DMS79 treated with DMSO at 0.1 percent for 48 hours (cell line): ENCODE data around the gene SEMA4B.
A peak's percentile ranks its signal among the peaks of the same experiment; 100 is the strongest.
"Not testable (repeated sequence)": the region's sequence is repeated elsewhere in the genome, so short reads cannot be mapped to it uniquely, and the experiment has no call there.

Experiments
- DNase-seq: peaks from one replicate; lab custom pipeline; 2025; lab: John Stamatoyannopoulos, UW

SEMA4B gene, protein sequence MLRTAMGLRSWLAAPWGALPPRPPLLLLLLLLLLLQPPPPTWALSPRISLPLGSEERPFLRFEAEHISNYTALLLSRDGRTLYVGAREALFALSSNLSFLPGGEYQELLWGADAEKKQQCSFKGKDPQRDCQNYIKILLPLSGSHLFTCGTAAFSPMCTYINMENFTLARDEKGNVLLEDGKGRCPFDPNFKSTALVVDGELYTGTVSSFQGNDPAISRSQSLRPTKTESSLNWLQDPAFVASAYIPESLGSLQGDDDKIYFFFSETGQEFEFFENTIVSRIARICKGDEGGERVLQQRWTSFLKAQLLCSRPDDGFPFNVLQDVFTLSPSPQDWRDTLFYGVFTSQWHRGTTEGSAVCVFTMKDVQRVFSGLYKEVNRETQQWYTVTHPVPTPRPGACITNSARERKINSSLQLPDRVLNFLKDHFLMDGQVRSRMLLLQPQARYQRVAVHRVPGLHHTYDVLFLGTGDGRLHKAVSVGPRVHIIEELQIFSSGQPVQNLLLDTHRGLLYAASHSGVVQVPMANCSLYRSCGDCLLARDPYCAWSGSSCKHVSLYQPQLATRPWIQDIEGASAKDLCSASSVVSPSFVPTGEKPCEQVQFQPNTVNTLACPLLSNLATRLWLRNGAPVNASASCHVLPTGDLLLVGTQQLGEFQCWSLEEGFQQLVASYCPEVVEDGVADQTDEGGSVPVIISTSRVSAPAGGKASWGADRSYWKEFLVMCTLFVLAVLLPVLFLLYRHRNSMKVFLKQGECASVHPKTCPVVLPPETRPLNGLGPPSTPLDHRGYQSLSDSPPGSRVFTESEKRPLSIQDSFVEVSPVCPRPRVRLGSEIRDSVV

GRCh38 chr15:90201130-90201943 lies at the start of gene SEMA4B:
Gene SEMA4B, plus strand, starts transcription at chr15:90201330. Its CDS starts 249 bp downstream, at chr15:90201579.
- DNase-seq = peak; percentile 10

DNA sequence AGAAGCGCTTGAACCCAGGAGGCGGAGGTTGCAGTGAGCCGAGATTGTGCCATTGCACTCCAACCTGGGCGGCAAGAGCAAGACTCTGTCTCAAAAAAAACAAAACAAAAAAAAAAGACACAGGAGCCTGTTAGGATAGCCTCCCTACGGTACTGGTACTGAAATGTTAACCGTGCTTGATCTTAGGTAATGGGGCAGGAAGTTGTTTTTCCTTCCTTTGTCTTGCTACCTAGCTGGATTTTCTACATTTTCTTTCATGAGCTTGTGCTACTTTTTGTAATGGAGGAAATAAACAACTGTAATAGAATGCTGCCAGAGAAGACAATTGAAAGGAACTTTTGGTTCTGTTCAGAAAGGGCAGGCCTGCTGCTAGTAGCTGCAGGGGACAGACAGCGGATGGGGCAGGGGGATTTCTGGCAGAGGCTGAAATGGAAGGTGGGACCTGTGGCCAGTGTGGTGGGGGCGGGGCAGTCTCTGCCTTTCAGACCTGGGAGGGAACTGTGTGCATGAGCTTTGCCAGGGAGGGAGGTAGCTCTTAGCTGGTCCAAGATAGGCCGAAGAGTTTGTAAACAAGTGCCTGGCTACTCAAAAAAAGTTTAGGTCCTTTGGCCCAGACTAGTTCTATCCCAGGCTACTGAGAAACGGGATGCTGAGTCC lies 49.0 kb upstream of the SEMA4B start:
- DNase-seq = no peak

DNA sequence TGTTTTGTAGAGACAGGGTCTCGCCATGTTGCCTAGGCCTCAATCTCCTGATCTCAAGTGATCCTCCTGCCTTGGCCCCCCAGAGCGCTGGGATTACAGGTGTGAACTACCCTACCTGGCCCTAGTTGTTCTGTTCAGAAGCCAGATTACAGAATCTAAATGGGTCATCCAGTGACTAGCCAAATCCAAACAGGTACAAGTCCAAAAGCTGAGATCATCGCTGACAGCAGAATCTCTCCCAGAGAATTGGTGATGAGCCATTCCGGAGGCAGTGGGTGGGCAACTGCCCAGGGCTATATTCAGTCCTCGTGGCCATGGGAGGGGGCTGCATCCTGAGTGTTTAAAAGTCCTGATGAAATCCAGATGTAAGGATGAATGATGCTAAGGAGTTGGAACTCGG lies 47.5 kb upstream of the SEMA4B start:
- no peak for DNase-seq

GRCh38 chr15:90154246-90154645 lies 46.9 kb upstream of the SEMA4B start:
- DNase-seq = no peak

- DNase-seq = no peak
Measured at GRCh38 chr15:90154861-90155626, 46.1 kb upstream of the SEMA4B start.

DNA sequence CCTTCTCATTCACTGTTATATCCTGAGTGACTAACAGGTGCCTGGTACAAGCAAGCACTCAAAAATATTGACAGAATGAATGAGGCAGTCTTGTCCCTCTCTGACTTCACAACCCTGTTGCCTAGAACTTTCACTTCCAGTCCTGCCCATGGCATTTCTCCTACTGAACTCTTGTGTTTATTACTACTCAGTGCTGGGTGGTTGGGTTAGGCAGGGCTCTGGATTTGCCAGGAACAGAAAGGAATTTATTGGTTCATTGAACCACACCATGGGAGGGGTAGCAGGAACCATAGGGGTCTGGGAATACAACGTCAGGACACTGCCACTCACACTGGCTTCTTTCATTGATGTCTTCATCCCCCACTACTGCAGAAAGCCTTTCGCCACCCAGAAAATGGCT lies 41.9 kb upstream of the SEMA4B start:
- DNase-seq = no peak

DNA sequence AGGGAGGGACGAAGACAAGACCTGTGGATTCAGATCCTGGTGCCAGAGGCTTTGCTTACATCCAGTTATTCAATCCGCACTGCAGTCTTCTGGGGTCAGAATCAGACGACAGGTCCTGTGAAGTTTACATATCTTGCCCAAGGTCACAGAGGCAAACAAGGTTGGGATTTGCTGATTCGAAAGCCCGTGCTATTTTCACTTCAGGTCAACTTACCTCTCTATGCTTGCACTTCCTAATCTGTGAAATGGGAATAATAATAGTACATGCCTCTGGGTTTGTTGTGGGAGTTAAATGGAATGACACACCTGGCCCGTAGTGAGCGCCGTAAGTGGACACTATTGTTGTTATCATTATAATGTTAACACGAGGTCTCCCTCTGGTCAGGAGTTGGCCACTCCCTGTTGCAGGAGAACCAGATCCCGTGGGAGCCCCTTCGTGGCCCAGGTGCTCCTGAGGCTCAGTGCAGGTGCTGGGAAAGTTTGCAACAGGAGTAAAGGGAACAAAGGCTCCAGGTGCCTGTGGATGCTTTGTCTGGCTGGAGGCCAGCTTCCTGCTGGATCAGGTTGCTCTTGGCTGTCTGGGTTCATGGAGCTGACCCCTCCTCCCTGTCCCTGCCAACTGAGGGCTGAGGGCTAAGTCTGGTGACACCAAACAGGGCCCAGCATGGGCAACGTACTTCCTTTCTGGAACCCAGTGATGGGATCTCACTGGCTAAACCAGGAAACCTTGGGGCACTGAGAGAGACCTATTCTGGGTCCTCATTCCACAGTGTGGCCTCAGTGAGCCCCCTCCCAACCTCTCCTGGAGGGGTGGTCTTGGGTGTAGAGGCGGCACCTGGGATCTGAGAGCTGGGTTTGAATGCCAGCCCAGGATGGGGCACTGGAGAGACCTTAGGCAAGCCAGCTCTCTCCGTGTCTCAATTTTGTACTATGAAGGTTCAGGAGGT lies 40.1 kb upstream of the SEMA4B start:
- DNase-seq = peak; percentile 63

DNA sequence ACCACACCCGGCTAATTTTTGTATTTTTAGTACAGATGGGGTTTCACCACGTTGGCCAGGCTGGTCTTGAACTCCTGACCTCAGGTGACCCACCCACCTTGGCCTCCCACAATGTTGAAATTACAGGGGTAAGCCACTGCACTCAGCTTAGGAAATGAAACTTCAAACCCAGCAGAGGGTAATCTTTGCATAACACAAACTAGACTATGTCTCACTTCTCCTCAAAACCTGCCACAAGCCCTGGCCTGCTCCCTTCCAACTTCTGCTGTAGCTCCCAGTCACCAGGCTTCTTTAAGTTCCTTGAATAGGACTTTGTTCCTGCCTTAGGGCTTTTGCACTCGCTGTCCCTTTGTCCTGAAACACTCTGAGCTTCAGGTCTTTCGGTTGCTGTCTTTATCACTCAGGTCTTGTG lies 39.2 kb upstream of the SEMA4B start:
- no peak for DNase-seq

DNA sequence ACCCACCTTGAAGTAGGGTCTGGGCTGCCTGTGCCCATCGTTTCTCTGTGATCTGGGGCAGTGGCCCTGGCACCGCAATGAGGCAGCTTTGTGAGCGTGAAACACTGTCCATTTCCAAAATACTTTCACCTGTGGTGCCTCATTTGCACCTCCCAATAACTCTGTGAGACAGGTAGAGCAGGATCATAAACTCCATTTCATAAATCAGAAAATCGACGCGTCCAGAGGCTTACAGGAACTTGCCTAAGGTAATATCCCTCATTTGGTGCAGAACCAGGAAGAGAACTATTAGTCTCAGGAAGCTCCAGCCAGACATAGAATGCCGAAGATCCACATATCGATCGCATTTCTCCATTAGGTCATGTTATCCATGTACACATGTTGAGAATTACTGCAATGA lies 38.2 kb upstream of the SEMA4B start:
- no peak for DNase-seq

GRCh38 chr15:90164239-90164638 lies 36.9 kb upstream of the SEMA4B start:
- not testable (repeated sequence) for DNase-seq

GRCh38 chr15:90165157-90165556 lies 36.0 kb upstream of the SEMA4B start:
- no peak for DNase-seq

DNA sequence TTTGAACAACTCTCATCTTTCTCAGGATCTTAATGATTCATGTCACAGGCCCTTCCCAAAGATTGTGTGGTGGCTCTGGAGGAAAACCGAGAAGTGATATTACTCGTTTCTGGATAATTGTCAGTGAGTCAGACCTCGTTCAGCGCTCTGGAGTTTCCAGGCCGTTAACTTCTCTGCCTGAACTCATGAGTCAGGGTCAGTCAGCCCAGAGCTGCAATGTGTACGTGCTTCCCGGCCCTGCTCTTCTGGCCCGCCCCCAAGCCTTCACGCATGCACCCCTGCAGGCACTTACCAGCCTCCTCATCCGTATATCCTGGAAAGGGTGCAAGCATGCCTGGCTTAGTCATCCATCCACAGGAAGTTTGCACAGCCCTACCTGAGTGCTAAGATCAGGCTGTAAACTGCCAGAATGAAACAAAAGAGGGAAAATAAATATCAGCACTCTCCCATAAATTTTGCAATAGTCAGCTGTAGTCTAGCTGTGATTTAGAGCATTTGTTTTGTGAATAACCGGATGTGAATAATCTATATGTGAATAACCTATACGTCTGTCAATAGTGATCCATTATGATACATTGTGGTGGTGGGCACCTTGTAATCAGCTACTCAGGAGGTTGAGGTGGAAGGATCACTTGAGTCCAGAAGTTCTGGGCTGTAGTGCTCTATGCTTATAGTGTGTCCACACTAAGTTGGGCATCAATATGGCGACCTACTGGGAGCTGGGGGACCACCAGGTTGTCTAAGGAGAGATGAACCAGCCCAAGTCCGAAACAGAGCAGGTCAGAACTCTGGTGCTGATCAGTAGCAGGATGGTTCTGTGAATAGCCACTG lies 35.3 kb upstream of the SEMA4B start:
- DNase-seq = peak; percentile 76

GRCh38 chr15:90167121-90167520 lies 34.0 kb upstream of the SEMA4B start:
- DNase-seq = no peak

GRCh38 chr15:90171623-90172022 lies 29.5 kb upstream of the SEMA4B start:
- no peak for DNase-seq

DNA sequence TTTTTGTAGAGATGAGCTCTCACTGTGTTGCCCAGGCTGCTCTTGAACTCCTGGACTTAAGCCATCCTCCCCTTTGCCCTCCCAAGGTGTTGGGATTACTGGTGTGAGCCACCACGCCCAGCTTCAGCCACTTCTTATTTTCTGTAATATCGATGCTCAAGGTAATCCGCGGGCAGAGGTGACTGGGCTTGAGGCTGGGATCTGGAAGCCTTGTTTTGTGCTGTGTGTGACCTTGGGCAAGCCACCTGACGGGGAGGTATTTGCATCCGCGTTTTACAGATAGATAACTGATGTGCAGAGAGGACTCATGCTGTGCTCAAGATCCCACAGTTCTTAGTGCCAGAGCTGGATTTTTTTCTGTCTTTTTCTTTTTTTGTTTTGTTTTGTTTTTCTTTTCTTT lies 27.8 kb upstream of the SEMA4B start:
- DNase-seq = no peak

DNA sequence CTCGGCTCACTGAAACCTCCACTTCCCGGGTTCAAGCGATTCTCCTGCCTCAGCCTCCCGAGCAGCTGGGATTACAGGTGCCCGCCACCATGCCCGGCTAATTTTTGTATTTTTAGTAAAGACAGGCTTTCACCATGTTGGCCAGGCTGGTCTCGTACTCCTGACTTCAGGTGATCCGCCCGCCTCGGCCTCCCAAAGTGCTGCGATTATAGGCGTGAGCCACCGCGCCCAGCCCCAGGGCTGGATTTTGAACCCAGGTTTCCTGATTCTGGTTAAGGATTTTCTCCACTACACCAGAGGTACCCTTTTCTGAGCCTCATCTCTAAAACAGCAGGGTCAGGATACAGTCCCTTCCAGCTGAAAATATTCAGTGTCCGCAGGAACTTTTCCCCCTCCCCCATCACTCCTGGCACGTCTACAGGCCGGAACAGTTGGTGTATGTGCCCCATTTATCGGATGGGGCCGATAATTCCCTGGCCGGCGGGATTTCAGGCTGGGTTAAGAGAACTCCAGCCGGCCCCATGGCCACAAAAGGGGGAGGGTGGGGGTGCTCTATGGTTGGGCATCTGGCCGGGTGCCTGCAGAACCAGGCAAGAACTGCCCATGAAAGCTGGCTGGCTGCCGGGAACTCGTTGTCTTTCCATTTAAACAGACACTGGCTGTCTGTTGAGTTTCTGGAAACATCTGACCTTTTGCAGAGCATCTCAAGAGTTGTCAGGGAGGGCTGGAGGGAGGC lies 26.8 kb upstream of the SEMA4B start:
- no peak for DNase-seq

GRCh38 chr15:90177012-90177411 lies 24.1 kb upstream of the SEMA4B start:
- no peak for DNase-seq
